Measurements from ENCODE around the gene ASGR2. TPM values are rescaled to one million over a fixed set of nuclear protein-coding genes. Genes with fewer than 3 reads are reported as not detected.
A peak's percentile ranks its signal among the peaks of the same experiment; 100 is the strongest.
"Not testable (repeated sequence)": the region's sequence is repeated elsewhere in the genome, so short reads cannot be mapped to it uniquely, and the experiment has no call there.

Gene ASGR2, protein sequence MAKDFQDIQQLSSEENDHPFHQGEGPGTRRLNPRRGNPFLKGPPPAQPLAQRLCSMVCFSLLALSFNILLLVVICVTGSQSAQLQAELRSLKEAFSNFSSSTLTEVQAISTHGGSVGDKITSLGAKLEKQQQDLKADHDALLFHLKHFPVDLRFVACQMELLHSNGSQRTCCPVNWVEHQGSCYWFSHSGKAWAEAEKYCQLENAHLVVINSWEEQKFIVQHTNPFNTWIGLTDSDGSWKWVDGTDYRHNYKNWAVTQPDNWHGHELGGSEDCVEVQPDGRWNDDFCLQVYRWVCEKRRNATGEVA
- total RNA-seq = 0.46 TPM
- long read RNA-seq = 0 reads

DNA sequence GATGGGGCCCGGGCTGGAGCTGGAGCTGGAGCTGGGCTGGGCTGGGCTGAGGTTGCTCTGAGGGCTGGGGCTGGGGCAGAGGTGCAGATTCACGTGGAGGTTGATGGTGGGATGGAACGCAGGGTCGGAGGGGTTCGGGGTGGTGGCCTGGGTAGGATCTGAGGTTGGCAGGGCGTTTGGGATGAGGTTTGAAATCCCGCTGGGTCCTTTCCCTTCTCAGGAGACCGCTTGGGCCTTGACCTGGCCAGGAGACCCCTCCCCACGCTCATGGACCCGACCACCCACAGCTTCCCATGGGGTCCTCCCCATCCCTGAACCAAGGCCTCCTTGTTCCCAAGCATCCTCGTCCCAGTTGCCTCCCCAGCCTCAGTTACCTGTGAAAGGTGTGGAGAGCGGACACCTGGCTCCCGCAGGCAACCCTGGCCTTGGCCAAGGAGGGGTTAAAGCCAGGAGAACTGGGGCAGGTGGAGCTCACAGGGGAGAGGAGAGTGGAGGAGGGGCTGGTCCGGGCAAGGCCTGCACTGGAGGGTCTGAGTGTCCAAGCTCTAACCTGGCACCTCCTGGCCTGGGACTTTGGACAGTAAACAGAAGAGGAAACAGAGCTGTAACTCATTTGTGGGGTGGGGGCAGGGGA lies at the start of gene ASGR2:
ASGR2 (minus strand) TSS at position 582 of the 634 bp plus-strand sequence. CDS start 582 bp downstream, outside the sequence.
- DNase-seq (ENCODE audit: missing footprints) (no peak), ATAC-seq (no peak)
- intact Hi-C loops (cut with DNase I) = no loop called here

DNA sequence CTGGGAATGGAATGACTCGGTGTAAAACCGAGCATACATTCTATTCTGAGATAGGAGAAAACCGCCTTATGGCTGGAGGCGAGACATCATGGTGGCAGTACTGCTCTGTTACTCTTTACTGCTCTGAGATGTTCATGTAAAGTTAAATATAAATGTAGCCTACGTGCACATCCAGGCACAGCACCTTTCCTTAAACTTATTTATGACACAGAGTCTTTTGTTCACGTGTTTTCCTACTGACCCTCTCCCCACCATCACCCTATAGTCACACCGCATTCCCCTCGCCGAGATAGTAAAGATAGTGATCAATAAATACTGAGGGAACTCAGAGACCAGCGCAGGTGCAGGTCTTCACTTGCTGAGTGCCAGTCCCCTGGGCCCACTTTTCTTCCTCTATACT lies 44.9 kb upstream of the ASGR2 start:
- ATAC-seq; DNase-seq (ENCODE audit: missing footprints); intact Hi-C loops (cut with DNase I): not testable (repeated sequence)

DNA sequence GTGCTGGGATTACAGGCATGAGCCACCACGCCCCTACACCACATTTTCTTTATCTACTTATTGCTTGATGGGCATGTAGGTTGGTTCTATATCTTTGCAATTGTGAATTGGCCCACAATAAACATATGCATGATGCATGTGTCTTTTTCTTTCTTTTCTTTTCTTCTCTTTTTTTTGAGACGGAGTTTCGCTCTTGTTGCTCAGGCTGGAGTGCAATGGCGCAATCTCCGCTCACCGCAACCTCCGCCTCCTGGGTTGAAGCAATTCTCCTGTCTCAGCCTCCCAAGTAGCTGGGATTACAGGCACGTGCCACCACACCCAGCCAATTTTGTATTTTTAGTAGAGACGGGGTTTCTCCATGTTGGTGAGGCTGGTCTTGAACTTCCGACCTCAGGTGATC lies 43.8 kb upstream of the ASGR2 start:
- ATAC-seq; DNase-seq (ENCODE audit: missing footprints); intact Hi-C loops (cut with DNase I): not testable (repeated sequence)

DNA sequence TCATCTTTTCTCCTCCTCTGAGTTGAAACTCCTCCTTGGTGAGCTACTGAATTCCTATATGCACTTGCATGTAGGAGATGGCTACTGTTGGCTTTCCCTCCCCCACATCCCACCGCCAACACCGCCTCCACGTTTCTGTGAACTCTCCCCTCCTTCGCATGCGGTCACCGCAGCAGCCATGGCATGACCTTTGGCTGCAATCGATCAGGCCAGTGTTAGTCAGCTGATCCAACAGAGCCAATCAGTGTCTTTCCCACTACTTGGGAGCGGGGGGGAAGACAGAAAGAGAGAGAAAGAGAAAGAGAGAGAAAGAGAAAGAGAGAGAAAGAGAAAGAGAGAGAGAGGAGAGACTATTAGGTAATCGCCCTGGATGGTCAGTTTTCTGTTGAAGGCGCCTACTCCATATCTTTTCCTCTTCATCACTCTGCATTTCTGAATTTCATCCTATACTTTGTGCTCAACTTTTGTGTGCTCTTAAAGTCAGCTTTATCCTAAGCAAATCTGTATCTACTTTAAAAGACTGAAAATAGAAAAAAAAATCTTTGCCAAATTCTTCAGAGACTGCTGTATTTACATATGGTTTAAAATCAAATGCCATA lies 41.8 kb upstream of the ASGR2 start:
- ATAC-seq (no peak), DNase-seq (ENCODE audit: missing footprints) (no peak)
- intact Hi-C loops (cut with DNase I) = no loop called here

DNA sequence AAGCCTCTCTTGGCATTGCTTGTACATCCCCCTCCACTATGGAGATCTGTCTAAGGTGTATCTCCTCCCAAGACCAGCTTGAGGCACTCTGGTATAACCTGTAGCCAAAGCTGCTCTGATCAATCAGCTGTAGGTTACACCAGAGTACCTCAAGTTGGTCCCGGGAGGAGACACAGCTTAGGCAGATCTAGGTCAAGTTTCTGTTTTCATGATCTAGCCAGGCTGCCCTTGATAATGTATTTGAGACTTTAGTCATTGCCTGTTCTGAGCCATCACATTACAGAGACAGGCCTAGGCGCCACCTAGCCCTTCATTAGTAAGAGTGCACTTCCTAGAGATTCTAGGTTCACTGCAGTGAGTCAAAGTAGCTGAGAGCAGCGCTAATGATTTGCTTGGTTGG lies 33.1 kb upstream of the ASGR2 start:
- no peak for ATAC-seq
- DNase-seq (ENCODE audit: missing footprints) = no peak
- intact Hi-C loops (cut with DNase I) = no loop called here

DNA sequence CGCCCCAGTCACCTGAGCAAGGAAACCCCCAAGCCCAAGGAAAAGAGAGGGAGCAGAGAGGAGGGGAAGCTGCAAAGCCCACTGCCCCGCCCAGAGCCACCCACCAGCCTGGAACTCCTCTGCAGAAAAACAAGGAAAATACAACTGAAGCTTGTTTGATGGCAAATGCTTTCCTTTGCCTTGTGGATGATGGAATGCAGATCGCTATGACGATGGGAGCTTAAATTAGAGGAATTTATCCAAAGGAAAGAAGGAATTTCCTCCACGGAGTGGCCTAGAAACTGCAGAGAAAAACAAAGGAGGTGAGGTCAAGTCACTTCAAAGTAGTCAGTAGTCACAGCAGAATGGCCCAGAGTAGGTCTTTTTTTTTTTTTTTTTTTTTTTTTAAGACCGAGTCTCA lies 31.5 kb upstream of the ASGR2 start:
- intact Hi-C loops (cut with DNase I) = no loop called here
- DNase-seq (ENCODE audit: missing footprints) = no peak
- ATAC-seq = no peak

DNA sequence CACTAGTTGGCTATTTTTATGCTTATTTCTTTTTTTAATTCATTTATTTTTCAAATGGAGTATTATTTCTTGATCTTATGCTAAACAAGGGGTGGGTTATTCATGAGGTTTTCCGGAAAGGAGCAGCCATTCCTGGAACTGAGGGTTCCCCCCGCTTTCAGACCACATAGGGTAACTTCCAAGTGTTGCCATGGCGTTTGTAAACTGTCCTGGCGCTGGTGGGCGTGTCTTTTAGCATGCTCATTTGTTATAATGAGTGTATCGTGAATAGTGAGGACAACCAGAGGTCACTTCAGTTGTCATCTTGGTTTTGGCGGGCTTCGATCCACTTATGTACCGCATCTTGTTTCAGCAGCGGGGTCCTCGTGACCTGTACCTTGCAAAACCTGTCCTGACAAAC lies 29.6 kb upstream of the ASGR2 start:
- no peak for ATAC-seq
- no peak for DNase-seq (ENCODE audit: missing footprints)
- intact Hi-C loops (cut with DNase I) = no loop called here

DNA sequence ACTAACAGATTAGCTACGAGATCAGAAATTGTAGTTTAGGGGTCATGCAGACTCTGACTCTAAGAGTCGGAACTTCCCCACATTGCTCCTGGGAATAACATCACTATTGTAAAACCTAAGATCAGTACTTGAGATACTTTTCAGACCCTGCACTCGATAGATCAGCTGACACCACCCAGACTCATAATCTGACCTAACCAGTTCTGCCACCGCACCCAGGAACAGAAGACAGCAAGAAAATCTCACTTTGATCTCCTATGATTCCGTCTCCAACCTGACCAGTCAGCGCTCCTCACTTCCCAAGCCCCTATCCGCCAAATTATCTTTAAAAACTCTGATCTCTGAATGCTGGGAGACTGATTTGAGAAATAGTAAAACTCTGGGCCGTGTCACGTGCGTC lies 27.2 kb upstream of the ASGR2 start:
- ATAC-seq (no peak), DNase-seq (ENCODE audit: missing footprints) (no peak)
- intact Hi-C loops (cut with DNase I) = no loop called here

DNA sequence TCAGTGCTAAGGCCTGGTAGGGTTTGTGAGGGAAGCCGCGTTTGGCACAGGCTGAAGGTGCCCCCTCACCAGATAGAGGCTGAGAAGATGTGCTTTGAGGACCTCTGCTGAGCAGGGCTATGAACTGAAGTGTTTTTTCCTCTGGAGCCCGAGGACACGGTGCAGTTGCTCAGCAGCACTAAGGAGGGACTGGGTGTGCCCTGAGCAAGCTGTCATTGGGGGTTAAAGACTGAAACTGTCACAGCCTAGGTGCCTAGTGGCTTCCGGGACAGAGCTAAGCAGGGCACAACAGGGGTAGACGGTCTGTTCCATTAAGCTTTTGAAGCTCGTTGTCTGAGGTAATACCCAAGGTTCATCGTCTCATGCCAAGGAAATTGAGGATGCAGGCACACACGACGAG lies 24.8 kb upstream of the ASGR2 start:
- intact Hi-C loops (cut with DNase I) = no loop called here
- ATAC-seq = no peak

DNA sequence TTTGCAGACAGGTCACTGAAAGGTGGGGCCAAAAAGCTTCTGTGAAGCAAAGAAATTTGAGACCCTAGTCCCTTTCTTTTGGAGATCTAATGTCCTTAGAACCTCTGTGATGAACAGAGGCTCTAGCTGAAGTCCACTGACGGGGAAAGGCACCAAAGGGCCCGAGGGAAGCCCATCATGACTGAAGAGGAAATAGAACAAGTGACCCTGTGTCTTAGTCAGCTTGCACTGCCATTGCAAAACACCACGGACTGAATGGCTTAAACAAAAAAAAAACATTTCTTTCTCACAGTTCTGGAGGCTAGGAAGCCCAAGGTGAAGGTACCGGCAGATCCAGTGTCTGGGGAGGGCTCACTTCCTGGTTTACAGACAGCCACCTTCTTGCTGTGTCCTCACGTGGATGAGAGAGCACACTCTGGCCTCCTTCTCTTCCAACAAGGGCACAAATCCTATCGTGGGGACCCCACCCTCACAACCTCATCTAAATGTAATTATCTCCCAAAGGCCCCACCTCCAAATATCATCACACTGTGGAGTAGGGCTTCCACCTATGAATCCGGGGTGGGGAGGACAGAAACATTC lies 24.3 kb upstream of the ASGR2 start:
- intact Hi-C loops (cut with DNase I) = no loop called here
- DNase-seq (ENCODE audit: missing footprints) (no peak), ATAC-seq (no peak)

More for the DNA sequence above, 24.8 kb upstream of the ASGR2 start:
- DNase-seq (ENCODE audit: missing footprints) = no peak

DNA sequence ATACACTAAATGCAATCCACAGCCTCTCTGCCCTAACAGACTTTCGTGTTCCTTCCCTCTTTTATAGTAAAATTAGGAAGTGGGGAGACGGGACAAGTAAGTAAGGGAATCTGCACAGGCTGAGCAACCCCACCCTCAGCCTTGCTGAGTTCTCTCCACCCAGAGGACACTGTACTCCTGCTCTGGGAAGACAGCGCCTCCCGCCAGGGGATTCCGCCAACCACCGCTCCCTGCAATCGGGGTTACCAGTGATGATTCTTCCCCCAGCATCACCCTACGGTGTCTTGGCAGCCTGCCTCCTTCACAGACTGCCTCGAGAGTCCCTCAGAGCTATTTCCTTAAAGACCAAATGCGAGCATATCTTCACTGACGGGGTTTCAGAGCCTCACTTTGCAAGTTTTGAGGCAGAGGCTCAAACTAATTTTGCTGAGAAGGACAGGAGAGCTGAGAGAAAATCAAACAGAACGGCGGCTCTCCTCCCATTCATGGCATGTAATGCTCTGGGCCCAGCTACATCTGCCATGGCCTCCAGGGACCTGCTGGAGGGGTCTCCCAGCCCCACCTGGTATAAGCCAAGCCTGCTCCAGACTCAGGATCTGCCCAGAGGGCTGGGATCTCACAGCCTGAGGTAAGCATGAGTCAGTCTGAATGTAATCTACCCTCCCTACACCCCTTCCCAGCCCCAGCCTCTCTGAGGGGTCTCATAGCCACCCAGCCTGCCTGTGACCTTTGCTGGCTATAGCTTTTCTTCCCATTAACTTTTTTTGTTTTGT lies 22.7 kb upstream of the ASGR2 start:
- intact Hi-C loops (cut with DNase I) = loop anchor here (2.0 kb wide), 1 partner anchor 85 kb away; no protein-coding TSS in a partner anchor
- ATAC-seq (peak; percentile 35), DNase-seq (ENCODE audit: missing footprints) (peak; percentile 75)

DNA sequence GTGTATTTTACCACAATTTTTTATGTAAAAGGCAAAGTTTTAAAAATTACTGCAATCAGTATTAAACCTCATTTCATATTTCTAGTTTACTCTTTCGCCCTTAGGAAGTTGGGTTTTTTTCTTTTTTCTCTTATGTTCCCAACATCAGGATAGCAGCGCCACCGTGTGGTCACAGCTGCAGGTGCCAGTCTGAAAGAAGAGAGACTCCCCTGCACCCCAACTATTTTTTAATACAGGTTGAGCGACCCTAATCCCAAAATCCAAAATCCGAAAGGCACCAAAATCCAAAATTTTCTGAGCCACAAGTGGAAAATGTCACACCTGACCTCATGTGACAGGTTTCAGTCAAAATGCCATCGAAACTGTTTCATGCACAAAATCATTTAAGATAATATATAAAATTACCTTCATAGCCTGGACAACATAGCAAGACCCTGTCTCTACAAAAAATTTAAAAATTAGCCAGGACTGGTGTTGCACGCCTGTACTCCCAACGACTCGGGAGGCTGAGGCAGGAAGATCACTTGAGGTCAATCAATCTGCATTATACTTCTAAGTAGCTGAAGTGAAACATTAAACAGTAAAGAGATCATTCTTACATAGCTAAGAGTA lies 21.8 kb upstream of the ASGR2 start:
- DNase-seq (ENCODE audit: missing footprints) (peak; percentile 92), ATAC-seq (no peak)
- intact Hi-C loops (cut with DNase I) = loop anchor here (1.0 to 2.0 kb wide), 2 partner anchors 84 to 90 kb away; no protein-coding TSS in a partner anchor

DNA sequence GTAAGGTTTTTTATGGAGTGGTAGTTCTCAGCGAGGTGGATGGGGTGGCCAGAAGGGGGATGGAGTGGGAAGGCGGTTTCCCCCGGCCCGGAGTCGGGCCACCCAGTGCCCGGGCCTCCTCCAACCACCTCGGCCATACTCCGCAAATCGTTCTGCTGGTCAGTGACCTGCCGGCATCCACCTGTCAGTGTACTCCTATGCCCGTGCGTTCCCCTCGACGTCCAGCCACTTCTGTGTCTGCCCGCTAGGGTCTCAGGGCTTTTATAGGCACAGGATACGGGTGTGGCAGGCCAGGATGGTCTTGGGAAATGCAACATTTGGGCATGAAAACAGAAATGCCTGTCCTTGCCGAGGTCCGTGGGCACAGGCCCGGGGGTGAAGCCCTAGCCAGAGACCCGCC lies 19.3 kb upstream of the ASGR2 start:
- ATAC-seq (no peak), DNase-seq (ENCODE audit: missing footprints) (no peak)
- intact Hi-C loops (cut with DNase I) = no loop called here

DNA sequence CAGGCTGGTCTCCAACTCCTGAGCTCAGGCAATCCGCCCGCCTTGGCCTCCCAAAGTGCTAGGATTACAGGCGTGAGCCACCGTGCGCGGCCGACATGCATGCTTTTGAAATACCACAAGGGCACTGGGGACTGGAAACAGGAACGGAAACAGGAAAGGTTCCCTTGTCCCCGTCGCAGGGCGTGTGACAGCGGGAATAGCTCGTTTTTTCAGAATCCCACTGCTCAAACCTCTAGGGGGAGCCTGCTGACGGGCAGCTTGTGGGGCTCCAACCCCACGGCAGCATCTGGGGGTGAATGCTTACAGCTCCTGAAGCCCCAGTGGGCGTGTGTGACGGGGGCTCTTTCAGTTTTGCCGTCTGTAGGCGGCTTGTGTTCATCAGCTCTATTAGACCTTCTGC lies 18.8 kb upstream of the ASGR2 start:
- DNase-seq (ENCODE audit: missing footprints) = no peak
- intact Hi-C loops (cut with DNase I) = no loop called here
- ATAC-seq = no peak

DNA sequence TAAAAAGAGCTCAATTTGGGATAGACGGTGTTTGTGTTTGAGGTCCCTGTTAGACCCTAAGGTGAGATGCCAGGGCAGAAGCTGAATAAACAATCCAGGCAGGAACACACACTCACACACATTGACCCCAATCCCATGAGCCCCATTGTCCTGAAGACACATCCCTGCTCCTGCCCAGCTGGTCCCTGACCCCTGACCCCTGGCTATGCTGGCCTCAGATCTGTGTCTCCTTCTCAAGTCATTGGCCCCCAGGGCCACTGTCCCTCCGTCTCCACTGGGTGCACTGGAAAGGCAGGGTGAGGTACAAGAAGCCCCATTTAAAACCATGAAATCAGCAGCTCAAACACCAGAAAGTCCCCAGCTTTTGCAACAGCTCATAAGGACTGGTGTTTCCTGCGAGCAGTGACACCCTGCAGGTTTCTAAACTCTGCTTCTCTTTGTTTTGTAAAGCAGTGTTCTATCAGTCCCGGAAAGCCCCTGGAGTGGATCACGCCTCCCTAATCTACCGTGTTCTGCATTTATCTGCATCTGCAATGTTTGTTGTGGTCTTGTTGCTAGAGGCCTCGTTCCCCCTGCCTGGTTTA lies 18.0 kb upstream of the ASGR2 start:
- intact Hi-C loops (cut with DNase I) = no loop called here
- ATAC-seq (no peak), DNase-seq (ENCODE audit: missing footprints) (no peak)

DNA sequence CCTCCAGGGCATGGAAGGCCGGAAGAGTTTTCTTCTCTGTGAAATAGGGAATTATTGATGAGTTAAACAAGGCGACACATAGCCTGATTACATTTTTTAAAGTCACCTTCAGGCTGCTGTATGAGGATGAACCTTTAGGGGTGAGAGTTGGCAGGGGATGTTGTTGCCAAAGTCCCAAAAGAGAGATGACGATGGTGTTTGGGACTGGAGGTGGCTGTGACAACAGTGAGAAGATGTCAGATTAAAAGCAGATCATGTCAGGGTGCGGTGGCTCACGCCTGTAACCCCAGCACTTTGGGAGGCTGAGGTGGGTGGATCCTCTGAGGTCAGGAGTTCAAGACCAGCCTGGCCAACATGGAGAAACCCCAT lies 16.8 kb upstream of the ASGR2 start:
- ATAC-seq (no peak), DNase-seq (ENCODE audit: missing footprints) (no peak)
- intact Hi-C loops (cut with DNase I) = no loop called here

DNA sequence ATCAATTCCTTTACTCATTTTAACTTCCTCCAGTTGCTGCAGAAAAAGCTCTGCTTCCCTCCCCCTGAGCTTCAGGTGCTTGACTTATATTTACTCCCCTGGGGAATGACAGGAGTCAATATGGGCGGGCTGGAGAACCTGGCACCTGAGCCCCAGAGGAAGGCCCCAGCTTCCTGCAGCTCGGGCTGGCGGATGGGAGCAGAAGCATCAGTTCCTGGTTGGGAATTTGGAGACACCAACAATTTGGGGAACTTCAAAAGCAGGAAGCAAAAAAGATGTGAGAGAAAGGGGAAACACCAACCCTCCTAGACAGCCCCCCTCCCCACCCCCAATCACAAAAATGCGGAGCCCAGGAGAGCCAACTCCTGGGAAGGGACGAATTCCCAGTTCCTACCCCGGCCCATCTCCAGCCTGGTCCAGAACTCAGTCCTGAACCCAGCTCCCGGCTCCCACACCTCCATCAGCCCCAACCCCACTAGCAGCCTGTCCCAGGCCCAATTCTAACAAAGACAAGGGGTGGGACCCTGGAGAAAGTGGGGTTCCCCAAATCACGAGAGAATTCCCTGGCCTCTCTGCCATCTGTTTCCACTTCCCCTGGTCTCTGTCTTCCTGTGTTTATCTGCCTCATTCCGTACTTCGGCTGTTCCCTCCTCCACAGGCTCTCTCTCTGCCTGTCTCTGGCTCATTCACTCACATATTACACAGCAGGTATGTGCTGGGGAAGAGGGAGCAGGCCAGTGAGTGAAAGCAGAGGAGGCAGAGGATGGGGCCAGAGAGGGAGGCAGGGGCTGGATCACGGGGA lies 16.2 kb upstream of the ASGR2 start:
- DNase-seq (ENCODE audit: missing footprints) (no peak), ATAC-seq (peak; percentile 50)
- intact Hi-C loops (cut with DNase I) = no loop called here

DNA sequence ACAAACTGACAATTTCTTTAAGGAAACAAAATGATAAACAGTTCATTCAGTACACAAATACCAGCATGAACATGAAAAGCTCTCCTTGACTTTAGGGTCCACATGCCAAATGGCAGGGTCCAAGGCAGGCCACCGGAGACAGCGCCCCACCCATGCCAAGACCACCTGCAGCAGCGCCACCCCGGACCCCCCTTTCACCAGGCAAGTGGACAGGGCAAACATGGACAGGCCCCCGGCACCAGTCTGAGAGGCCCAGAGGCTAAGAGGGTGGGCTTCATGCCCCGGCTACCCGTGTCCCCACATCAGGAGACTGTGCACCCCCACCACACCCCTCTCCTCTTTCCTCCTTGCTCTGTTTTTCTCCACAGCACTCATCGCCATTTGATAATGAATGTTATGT lies 14.7 kb upstream of the ASGR2 start:
- DNase-seq (ENCODE audit: missing footprints) (no peak), ATAC-seq (no peak)
- intact Hi-C loops (cut with DNase I) = no loop called here
